Measurements from ENCODE around the gene SURF1.

DNA sequence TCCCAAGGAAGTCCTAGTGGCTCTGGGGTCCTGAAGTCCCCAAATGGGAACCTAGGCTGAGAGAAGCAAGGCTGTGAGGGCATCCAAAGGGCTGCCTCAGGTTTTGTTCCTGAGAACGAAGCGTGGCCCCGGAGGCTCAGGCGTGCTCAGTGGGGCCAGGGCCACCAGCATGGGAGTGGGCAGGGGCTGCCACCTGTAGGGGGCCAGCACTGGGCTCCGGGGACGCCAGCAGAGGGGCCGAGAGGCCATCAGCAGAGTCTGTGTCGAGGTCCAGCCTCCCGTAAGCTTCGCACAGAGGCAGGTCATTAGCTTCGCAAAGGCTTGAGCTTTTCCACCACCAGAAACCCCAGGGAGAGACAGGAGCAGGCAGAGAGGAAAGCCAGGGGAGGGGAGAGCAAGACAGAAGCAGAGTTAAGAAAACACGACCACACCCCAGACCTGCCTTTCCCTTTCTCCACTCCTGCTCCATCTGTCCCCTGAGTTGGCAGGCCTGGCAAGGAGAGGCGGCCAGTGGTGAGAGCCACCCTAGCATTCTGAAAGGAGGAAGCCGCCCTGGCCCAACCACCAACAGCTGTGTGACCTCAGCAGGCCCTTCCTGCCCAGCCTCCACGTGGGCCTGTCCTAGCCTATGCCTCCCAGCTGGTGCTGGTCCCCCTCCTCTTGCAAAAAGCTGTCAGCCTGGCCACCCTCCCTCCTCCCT lies 14.8 kb downstream of the SURF1 start:
- TF ChIP-seq, protein P1, sequence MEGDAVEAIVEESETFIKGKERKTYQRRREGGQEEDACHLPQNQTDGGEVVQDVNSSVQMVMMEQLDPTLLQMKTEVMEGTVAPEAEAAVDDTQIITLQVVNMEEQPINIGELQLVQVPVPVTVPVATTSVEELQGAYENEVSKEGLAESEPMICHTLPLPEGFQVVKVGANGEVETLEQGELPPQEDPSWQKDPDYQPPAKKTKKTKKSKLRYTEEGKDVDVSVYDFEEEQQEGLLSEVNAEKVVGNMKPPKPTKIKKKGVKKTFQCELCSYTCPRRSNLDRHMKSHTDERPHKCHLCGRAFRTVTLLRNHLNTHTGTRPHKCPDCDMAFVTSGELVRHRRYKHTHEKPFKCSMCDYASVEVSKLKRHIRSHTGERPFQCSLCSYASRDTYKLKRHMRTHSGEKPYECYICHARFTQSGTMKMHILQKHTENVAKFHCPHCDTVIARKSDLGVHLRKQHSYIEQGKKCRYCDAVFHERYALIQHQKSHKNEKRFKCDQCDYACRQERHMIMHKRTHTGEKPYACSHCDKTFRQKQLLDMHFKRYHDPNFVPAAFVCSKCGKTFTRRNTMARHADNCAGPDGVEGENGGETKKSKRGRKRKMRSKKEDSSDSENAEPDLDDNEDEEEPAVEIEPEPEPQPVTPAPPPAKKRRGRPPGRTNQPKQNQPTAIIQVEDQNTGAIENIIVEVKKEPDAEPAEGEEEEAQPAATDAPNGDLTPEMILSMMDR (conservative IDR thresholded peaks at IDR 0.05; ENCODE audit: low read depth, low read length), result no peak
- no peak for TF ChIP-seq EZH2 (IDR thresholded peaks at IDR 0.05; ENCODE audit: low read length, unreplicated experiment)
- TF ChIP-seq EZH2phosphoT487 (IDR thresholded peaks at IDR 0.05; ENCODE audit: borderline replicate concordance, low read length), result no peak
